NCI-H146 treated with DMSO at 0.1 percent for 48 hours (cell line): Measurements from ENCODE around the gene SCTR.
A peak's percentile ranks its signal among the peaks of the same experiment; 100 is the strongest.
"Not testable (repeated sequence)": the region's sequence is repeated elsewhere in the genome, so short reads cannot be mapped to it uniquely, and the experiment has no call there.

Experiments used
- DNase-seq: peaks from one replicate; lab custom pipeline; 2025; ENCODE audit not compliant: unreplicated experiment; lab: John Stamatoyannopoulos, UW

SCTR gene

DNA sequence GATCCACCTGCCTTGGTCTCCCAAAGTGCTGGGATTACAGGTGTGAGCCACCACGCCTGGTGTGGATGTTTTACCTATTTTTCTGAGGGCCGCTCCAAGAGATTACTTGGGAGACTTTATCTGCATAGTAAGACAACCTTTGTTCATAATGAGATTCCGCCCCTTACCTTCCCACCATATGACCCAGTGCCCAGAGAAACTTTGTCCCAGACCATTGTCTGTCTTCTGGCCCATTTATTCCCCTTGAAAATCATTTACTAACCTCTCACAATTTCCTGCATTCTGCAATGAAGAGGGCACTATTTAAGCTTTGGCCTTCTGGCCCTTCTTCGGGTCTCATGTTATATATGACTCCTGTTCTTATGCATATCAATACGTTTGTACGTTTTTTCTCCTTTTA is 106.4 kb downstream of the SCTR start:
- DNase-seq = no peak

- no peak for DNase-seq
Observed at GRCh38 chr2:119416299-119416923, 107.9 kb downstream of the SCTR start.

- DNase-seq = no peak
Observed at GRCh38 chr2:119415630-119416029, 108.7 kb downstream of the SCTR start.

DNA sequence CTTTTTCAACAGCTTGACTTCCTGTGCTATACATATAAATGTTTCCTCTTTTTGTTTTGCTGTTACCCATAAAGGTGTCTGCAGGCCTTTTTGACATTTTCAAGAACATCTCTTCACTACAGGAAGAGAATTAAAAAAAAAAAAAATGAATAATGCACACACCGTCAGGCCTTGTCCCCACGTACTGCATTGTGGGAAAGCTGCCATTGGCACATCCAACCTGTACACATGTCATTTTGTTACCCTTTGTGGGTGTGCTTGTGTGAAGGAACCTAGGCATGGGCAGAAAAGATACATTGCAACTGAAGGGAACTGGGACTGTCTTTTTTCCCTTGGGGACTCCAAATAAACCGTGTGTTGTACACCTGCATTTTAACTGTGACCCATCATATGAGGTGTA is 109.4 kb downstream of the SCTR start:
- no peak for DNase-seq

DNA sequence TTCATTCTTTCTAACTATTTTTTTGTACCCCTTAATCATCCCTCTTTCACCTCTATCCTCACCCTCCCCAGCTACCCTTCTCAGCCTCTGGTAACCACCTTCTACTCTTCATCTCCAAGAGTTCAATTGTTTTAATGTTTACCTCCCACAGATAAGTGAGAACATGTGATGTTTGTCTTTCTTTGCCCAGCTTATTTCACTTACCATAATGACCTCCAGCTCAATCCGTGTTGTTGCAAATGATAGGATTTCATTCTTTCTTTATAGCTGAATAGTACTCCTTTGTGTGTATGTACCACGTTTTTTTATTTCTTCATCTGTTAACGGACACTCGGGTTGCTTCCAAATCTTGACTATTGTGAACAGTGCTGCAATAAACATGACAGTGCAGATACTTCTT is 114.8 kb downstream of the SCTR start:
- DNase-seq = no peak

- DNase-seq = no peak
Observed at GRCh38 chr2:119408221-119408619, 116.1 kb downstream of the SCTR start.

GRCh38 chr2:119407430-119408220 is 116.7 kb downstream of the SCTR start:
- peak; percentile 14 for DNase-seq

DNA sequence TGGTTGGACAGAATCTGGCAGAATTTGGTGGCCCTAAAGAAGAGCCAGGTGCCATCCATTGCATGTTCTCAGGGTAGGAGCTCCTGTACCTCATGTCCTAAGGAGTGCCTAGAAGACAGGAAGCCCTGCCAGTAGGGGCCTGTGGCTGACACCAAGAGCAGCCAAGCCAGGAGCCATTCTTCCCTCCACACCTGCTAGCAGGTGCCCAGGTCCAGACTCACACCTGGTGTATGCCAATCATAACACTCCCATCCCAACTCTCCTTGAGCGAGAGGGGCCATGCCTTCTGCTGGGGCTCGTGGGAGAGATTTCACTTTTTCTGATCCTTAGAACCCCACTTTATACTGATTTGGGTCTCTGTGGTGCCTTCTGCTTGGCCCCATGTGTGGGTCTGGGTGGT is 119.1 kb downstream of the SCTR start:
- DNase-seq = no peak

GRCh38 chr2:119403618-119404017 is 120.7 kb downstream of the SCTR start:
- DNase-seq = not testable (repeated sequence)

DNA sequence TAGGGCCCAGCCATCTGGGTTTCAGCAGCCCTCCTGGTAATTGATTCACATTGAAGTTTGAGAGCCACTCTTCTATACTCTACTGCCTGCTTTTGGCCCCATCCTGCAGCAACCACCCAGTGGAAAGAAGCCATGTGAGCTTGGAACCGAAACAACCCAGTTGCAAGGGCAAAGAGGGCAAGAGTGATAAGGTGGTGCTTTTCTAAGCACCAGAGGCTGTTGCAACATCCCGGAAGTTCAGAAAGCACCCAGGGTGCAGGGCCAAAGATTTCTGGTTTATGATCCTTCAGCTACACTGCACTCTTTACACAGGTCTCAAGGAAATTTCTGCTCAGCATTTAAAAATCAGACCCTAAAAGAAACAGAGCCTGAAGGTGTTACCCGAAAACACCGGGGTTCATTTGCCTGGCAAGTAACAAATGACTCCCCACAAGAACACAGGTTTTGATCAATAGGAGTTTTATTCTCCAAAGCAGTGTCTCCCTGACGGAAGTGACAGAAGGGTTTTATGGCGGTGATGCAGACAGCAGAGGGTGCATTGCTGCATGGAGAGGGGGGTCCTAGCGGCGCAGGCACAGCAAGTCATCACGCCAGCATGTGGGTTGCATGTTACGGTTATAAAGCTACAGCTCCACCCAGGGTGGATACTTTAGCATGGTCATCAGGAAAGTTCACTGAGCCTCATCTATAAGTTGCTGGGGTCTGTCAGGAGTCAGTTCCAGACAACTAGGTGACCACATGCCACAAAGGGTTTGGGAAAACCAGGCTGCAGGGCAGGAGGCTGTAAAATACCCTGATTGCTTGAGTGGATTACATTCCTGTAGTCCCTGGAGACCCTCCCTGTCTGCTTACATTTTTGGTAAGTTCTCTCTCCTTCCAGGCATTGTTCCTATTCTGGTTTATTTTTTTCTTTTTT is 121.4 kb downstream of the SCTR start:
- DNase-seq = no peak

- no peak for DNase-seq
Observed at GRCh38 chr2:119402106-119402505, 122.2 kb downstream of the SCTR start.

DNA sequence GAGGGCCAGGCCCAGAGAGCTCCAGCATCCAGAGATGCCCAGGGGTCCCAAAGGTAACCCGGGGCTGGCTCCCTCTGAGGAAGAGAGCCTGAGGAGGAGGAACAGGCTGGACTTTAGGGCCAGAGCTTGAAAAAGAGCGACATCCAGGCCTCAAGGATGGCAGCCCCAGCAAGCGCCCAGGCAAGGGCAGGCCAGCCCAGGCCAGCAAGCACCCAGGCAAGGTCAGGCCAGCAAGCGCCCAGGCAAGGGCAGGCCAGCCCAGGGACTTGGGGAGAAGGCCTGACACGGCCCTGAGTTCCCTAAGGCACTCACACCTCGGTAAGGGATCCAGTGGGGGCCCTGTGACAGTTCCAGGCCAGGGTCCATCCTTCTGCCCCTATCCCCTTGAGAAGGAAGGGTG is 127.1 kb downstream of the SCTR start:
- DNase-seq = no peak

DNA sequence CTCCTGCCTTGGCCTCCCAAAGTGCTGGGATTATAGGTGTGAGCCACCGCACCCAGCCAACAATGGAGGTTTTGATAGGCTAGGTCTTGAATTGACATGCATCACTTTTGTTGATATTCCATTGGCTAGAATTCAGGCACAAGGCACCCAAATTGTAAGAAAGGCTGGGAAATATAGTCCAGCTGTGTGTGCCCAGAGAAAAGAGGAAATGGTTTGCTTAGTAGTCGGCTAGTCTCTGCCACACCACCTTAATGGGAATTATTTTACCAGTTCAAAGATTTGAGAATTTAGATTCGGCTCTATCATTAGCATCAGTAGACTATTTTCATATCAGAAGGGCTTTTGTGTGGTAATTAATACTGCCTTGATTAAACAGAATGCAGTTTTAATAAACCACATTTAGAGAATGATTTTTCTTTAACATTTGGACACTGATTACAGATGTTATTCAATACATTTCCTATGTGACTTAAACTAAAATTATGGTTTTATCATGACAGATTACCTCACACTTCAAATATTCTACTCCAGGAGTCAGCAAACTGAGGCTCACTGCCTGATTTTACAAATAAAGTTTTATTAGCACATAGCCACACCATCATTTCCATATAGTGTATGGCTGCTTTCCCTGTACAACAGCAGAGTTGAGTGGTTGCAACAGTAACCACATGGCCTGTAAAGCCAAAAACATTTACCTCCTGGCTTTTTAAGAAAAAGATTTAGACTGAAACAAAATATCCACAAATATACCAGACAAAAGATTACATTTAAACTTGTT is 130.1 kb downstream of the SCTR start:
- no peak for DNase-seq
